ENCODE results near the gene MLLT10. TPM values are rescaled to one million over a fixed set of nuclear protein-coding genes. Genes with fewer than 3 reads are reported as not detected.

MLLT10 gene
- total RNA-seq, 1 donor from 2014 or later = 50.6 TPM

DNA sequence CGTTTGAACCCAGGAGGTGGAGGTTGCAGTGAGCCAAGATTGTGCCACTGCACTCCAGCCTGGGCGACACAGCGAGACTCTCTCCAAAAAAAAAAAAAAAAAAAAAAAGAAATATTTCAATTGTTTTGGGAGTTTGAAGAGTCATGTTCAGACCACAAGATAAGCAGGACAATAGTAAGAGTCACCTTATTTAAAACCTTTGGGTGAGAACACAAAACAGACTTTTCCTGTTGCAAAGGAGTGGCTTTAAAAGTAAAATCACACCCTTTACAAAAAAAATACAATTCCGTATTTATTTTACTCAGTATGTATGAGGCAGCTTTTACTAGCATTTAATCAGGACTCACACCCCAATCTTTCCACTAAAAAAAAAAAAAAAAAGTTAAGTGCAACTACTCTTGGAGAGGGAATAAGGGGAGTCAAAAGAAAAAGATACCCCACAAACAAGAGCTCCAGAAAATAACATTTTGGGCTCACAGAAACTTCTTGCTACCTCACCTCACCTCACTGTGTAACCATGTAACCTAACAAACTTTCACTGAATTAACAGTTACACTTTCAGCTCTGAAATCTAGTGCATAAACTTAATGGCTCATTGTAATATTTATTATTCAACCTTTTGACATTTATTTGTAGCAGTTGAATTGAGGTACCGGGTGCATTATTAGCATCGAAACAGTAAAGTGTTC lies 19.8 kb upstream of the MLLT10 start:
- H3K4me1 Mint-ChIP-seq (ENCODE audit: unreplicated experiment) = peaks cover 60% of the 10 kb centered on the region
- peaks cover 17% of the 10 kb centered on the region for H3K36me3 Mint-ChIP-seq (ENCODE audit: low read depth, unreplicated experiment)
- H3K27me3 Mint-ChIP-seq (ENCODE audit: unreplicated experiment) = peaks cover 11% of the 10 kb centered on the region
- DNase-seq (ENCODE audit: low spot score) = no peak
- peak overlapping the region; percentile 93 for H3K27ac Mint-ChIP-seq (ENCODE audit: unreplicated experiment)
- TF ChIP-seq, protein P1, sequence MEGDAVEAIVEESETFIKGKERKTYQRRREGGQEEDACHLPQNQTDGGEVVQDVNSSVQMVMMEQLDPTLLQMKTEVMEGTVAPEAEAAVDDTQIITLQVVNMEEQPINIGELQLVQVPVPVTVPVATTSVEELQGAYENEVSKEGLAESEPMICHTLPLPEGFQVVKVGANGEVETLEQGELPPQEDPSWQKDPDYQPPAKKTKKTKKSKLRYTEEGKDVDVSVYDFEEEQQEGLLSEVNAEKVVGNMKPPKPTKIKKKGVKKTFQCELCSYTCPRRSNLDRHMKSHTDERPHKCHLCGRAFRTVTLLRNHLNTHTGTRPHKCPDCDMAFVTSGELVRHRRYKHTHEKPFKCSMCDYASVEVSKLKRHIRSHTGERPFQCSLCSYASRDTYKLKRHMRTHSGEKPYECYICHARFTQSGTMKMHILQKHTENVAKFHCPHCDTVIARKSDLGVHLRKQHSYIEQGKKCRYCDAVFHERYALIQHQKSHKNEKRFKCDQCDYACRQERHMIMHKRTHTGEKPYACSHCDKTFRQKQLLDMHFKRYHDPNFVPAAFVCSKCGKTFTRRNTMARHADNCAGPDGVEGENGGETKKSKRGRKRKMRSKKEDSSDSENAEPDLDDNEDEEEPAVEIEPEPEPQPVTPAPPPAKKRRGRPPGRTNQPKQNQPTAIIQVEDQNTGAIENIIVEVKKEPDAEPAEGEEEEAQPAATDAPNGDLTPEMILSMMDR (IDR thresholded peaks at IDR 0.05; ENCODE audit: unreplicated experiment) = no peak
- no peaks in the 10 kb centered on the region for H3K9me3 Mint-ChIP-seq (ENCODE audit: unreplicated experiment)
- H3K4me3 Mint-ChIP-seq (ENCODE audit: unreplicated experiment) = peak overlapping the region; percentile 95

DNA sequence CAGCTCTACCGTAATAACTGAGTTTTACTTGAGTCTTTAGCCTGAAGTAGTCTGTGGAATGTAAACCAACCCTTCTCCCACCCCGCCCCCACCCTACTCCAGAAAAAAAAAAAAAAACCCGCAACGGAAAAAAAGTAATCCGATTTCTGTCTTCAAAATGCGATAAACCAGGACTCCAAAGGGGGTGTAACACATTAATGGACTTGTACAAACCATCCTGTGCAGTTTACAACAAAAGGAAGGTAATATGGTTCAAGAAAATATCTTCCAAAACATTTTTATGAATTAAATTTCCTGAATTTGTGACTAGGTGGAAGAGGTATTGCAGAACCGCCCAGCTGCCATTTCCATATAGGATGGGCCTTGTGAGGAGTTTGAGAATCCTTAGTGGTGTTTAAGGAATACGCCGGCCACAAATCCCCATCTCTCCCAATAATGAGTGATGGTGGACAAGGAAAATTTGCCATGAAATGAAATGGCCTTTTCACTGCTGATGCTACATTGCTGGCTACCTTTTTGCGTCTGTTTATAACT lies 19.1 kb upstream of the MLLT10 start:
- TF ChIP-seq, protein P1 (IDR thresholded peaks at IDR 0.05; ENCODE audit: unreplicated experiment) = no peak
- H3K27me3 Mint-ChIP-seq (ENCODE audit: unreplicated experiment) = peaks cover 11% of the 10 kb centered on the region
- peak overlapping the region; percentile 93 for H3K27ac Mint-ChIP-seq (ENCODE audit: unreplicated experiment)
- peak overlapping the region; percentile 95 for H3K4me3 Mint-ChIP-seq (ENCODE audit: unreplicated experiment)
- no peaks in the 10 kb centered on the region for H3K9me3 Mint-ChIP-seq (ENCODE audit: unreplicated experiment)
- no peak for DNase-seq (ENCODE audit: low spot score)
- peaks cover 17% of the 10 kb centered on the region for H3K36me3 Mint-ChIP-seq (ENCODE audit: low read depth, unreplicated experiment)
- peaks cover 65% of the 10 kb centered on the region for H3K4me1 Mint-ChIP-seq (ENCODE audit: unreplicated experiment)

DNA sequence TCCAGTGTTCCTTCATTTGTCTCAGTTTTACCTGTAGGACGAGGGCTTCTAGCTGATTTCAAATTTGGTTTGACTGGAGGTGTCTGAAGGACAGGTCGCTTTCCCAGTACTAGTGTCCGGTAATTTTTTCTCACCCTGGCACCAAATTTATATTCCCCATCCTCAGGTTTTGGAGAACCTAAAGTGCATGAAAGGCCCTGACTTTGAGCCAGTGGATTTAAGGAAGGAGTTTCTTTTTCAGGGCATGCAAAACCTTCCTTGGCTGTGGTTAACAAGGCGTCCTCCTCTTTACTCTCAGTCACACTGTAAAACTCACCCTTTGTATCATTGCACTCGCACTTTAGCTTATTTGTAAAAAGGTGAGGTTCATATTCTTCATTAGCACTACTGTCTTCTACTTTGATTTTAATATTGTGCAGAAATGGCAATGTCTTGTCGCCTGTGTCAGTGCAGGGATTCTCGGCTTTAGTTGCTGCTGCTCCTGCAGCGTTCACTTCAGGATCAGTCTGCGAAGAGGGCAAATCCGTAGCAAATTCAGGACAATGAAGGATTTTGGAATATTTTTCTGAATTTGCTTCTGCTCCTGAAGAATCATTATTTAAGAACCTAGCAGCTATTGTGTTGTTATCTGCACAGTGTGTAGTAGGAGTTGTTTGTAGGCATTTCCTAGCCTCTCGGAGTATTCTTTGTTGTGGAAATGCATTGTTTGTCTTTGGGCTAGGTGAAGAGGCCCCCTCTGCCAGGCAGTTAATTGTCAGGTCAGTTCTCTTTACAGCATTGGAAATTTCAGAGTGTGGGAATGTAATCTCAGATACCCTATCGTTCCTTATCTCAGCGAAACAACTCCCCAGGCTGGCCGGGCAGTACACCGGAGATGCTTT lies 18.4 kb upstream of the MLLT10 start:
- Mint-ChIP-seq H3K36me3 (ENCODE audit: low read depth, unreplicated experiment) (peaks cover 17% of the 10 kb centered on the region), H3K27me3 (ENCODE audit: unreplicated experiment) (peaks cover 11% of the 10 kb centered on the region), H3K4me3 (ENCODE audit: unreplicated experiment) (peak overlapping the region; percentile 95), H3K4me1 (ENCODE audit: unreplicated experiment) (peaks cover 69% of the 10 kb centered on the region), H3K27ac (ENCODE audit: unreplicated experiment) (peak overlapping the region; percentile 93), H3K9me3 (ENCODE audit: unreplicated experiment) (no peaks in the 10 kb centered on the region)
- TF ChIP-seq, protein P1 (IDR thresholded peaks at IDR 0.05; ENCODE audit: unreplicated experiment) = no peak
- no peak for DNase-seq (ENCODE audit: low spot score)

DNA sequence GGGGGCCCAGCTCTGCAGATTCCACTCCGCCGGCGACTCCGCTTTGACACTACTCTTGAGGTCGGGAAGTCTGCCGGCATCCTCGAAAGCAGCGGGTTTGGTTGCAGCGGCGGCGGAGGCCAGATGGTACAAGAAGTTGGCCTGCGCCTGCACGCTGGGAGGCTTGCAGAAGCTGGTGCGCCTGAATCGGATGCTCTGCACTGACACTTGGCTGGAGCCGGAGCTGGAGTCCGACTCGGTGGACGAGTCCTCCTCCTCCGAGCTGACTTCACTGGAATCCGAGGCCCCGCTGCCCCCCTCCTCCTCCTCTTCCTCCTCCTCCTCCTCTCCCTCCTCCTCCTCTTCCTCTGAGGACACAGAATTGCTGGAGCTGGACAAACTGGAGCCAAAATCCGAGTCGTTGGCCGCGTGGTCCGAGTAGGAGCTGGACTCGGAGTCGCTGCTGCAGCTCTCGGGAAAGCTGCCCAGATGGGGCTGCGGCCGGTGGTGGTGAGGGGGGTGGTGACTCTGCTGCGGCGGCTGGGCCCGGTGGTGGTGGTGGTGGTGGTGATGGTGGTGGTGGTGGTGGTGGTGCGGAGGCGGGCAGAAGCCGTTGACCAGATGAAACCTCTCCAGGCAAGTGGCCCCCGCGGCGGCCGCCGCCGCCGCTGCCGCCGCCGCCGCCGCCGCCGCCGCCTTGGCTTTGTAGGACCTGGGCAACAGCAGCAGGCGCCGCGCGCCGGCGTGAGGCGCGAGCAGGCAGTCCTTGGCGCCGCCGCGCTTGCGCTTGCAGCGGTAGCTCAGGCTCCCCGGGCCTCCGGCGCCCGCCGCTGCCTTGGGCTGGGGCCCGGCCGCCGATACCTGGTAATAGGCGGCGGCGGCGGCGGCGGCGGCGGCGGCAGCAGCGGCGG lies 17.5 kb upstream of the MLLT10 start:
- TF ChIP-seq, protein P1 (IDR thresholded peaks at IDR 0.05; ENCODE audit: unreplicated experiment) = no peak
- peak; percentile 68 for DNase-seq (ENCODE audit: low spot score)
- no peaks in the 10 kb centered on the region for H3K9me3 Mint-ChIP-seq (ENCODE audit: unreplicated experiment)

More for the DNA sequence above, 17.5 kb upstream of the MLLT10 start:
- peak overlapping the region; percentile 93 for H3K27ac Mint-ChIP-seq (ENCODE audit: unreplicated experiment)
- peaks cover 9% of the 10 kb centered on the region for H3K27me3 Mint-ChIP-seq (ENCODE audit: unreplicated experiment)
- H3K4me1 Mint-ChIP-seq (ENCODE audit: unreplicated experiment) = peaks cover 67% of the 10 kb centered on the region
- peaks cover 17% of the 10 kb centered on the region for H3K36me3 Mint-ChIP-seq (ENCODE audit: low read depth, unreplicated experiment)
- H3K4me3 Mint-ChIP-seq (ENCODE audit: unreplicated experiment) = peak overlapping the region; percentile 97
